Inferior parietal cortex (tissue), 1 donor: ENCODE results near the gene UNC5C.

Source experiments
- DNase-seq: peaks from one replicate; pipeline ENCODE4 v3.0.0-alpha.2; 2016; ENCODE audit errors: extremely low spot score

The UNC5C gene

DNA sequence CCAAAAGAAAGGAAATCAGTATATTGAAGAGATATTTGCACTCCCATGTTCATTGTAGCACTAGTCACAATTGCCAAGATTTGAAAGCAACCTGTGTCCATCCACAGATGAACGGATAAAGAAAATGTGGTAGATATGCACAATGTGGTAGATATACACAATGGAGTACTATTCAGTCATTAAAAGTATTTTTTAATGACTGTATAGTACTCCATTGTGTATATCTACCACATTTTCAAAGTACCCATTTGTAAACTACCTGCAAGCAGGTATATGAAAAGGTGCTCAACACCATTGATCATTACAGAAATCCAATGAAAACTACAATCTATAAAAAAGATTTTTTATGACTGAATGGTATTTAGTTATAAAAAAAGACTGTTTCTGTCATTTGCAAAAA is 200.4 kb downstream of the UNC5C start:
- DNase-seq, result no peak

DNA sequence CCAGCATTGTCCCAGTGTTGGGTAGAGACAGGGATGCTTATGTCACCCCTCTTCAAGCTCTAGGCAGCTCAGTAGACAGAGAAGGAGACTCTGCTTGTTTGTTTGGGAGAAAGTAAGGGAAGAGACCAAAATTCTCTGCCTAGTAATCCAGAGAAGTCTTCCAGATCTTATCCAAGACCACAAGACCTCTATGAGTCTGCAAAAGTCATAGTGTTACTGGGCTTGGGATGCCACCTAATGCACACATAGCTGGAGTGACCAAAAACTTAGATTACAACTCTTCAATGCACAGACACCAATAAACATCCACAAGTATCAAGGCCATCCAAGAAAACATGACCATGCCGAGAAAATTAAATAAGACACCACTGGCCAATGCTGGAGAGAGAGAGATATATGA is 205.5 kb downstream of the UNC5C start:
- no peak for DNase-seq

DNA sequence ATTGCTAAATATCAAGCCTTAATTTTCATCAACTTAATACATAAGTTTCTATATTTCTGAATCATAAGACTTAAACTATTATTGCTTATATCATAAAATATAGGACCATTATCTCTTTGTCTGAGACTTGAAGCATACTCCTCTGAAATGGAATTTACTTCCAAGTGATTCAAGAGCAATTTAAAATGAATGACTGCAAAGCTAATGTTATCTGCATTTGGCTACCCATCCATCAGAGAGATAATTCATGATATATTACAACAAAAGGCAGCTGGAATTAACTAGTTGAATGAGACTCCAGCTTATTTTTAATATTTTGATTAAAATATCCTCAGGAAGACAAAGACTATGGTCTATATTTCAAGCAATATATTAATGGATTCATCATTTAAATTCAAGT is 208.6 kb downstream of the UNC5C start:
- no peak for DNase-seq

DNA sequence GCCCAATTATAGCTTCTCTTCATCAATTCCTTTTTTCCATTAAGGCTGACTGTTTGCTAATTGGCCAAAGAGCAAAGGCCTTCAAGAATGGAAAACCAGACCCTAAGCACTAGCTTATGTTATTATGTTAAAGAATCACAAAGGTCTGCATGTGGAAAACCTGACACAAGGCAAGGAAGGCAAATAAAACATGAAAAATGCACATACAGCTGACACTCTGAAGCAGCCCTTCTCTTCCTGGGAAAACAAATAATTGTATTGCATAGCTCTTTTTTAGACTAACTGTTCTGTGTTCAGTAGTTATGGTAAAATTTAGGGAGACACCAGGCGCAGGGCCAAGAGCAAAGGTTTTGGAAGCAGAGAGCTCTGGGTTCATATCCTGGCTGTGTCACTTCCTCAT is 223.1 kb downstream of the UNC5C start:
- no peak for DNase-seq

DNA sequence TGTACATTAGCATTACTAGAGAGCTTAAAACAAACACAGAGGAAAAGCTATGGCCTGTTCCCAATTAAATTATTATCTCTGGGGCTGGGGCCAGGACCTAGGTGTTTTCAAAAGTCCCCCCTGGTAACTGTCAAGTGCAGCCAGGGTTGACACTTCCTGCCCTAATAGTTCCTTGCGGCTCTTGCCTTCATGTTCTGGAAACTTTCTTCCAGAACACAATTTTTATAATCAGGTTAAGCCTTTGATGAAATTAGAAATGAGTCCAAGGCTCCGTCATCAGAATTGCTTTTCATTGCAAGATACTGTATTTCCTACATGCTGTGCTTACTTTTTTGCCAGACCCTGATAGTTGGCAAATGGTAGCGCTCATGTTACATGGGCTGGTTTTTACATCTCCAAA is 229.6 kb downstream of the UNC5C start:
- DNase-seq, result no peak

DNA sequence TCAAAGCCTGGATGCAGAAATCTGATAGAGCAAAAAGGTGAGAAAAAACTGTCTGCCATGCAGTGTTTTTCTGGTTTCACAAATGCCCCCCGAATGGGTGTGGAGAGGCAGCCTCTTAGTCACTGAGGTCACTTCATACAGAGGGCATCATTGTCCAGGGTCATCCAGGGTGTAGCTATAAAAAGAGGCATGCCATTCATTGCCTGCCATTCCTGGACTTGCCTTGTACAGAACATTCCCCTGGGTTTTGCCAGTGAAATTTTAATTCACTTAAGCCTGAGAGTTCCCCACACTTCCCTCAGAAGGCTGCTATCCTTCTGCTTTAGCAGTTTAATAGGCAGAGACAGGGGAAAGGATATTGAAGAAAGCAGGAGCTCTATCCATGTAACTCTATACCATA is 230.3 kb downstream of the UNC5C start:
- DNase-seq, result no peak

DNA sequence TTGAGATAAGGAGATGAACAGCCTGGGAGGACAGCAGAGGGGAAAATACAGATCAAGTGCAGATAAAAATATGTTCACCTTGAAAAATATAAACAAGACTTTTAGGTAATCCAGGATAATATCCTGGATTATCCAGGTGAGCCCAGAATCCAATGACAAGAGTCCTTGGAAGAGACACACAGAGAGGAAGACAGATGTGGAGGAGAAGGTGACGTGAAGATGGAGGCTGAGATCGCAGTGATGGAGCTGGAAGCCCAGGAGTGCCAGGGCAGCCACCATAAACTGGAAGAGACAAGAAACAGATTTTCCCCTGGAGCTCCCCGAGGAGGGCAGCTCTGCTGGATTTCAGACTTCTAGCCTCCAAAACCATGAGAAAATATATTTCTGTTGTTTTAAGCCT is 230.7 kb downstream of the UNC5C start:
- DNase-seq, result no peak

DNA sequence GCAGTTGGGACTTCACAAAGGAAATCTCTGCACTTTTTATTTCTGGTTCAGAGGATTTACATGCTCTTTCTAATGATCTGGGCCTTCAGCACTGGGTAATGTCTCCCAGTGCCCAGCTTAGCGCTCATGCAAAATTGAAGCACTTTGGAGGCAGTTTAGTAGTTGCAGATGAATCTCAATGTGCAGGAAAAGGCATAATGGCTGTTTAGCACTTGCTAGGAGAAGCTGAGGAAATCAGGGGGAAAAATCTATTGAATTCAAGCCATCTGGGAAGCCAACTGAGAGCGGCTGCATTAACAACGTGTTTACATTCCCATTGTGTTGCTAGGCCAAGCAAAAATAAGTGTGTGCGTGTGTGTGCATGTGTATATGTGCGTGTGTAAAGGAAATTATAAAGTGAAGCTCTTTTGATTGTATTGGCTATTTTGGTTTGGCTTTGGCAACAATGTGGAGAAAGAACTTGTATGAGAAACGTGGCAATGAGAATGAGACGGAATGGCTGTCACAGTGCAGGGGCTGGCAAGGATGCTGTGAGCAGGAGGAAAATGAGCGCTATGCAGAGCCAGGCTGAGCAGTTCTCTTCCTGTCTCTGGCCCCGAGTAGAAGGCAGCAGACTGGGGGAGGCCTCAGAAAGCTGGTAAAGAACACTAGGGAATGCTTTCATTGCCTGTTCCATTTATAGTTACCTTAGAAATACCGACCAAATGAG is 231.5 kb downstream of the UNC5C start:
- DNase-seq, result peak; percentile 64

DNA sequence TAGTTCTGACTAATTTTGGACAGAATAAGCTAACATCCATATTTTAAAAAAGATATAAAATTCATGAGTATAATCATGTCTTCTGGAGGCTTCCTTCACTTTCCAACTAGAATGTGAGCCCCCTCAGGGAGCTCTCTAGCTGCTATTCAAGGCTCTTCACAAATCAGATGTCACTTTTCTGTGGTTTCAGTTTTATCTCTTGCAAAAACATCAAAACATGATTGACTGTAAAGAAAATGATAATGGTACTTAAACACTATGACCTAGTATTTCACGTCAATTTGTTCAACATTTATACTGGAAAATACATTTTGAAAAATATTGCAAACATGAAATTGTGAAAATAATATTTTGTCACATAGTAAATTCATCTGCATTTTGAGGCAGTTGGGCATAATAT is 234.2 kb downstream of the UNC5C start:
- no peak for DNase-seq

DNA sequence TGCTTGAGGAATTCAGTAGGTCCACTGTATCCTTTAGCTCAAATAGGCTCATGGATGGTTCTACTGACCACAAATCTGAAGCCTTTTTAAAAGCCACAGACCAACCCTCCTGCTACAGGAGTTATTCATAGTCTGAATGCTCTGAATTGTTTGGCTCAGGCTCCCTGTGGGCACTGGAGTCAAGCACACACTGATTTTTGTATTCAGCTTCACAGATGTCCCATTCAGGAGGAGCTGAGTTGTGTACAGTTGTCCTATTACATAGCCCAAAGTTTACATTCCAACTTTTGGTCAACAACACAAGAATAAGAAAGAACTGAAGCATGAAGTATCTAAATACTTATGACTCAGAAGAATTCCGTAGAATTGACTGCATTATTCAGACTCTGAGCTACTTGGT is 243.9 kb downstream of the UNC5C start:
- DNase-seq, result peak; percentile 60

DNA sequence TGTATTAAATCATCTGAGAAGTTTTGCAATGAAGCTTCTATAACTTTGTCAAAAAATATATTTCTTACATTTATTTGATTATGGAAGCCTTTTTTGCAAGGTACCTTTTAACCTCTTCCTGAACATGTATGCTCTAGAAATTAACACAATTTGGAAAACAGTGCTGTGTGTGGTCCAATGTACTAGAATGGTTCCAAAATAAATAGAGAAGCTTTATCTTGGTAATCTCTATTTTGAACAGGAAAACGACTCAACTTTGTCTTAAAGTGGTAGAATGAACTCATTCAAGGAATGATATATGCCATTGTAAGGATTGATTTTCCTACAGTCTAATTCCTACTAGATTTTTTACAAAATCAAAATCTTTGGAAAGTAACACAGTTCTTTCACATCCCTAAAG is 248.5 kb downstream of the UNC5C start:
- no peak for DNase-seq

DNA sequence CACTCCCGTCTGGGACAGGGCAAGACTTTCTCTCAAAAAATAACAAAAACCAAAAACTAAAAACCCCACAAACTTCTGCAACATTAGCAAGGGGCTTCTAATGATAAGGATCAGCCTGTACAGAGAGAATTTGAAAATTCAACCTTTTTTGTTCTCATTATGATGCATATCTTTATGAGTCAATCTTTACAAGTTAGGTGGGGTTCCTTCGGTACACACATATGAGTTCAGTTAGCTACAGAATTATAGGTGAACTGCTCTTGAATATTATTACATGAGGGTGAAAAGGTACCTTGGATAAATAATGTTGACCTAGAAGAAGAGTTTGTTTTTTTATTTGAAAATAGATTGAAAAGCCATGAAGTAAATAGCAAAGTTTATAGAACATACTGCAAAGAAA is 252.7 kb downstream of the UNC5C start:
- DNase-seq, result no peak

DNA sequence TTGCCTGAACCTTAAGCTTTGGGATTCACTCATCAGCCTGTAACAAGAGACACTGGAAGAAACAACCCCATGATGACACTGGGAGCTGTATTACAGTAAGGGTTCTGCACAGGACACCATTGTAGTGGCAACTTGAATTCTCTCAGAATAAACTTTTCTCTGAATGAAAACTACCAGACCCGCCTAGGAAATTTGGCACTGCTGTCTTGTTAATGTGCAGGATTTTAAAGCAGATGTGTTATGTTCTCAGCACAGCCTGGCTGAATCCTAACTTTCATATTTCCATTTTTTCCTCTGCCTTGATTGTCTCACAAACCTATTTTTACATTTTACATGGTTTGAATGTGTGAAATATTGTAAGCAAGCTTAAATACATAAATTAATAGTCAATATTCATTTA is 253.6 kb downstream of the UNC5C start:
- no peak for DNase-seq

DNA sequence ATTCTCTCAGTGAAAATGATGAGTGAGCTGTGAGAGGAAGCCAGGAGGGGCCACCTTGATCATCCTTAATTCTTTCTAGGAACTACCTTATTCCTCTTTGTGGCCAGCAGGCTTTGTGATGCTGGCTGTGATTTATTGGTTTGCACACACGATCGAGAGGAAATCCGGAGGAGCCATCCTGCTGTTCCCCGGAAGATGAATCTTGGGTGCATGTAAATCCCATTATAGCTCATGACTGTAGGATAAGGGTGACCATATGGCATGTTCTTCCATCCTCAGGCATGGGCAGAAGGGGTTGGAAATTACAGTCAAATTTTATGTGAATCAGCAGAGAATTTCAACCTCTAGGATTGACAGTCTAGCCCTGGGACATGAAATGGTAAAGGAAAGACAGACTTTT is 254.5 kb downstream of the UNC5C start:
- DNase-seq, result no peak

DNA sequence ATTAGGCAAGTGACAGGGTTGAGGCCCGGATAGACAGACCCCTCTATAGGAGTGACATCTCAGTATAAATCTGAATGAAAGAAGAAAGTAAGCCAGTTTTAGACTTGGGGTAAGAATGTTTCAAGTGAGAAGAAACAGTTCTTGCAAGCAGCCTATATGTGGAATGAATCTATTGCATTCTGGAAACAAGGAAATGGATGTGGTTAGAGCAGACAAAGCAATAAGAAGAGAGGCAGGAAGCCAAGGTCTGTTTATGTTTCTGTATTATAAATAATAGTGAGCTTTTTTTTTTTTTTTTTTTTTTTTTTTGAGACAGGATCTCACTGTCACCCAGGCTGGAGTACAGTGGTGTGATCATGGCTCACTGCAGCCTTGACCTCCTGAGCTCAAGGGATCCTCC is 255.8 kb downstream of the UNC5C start:
- DNase-seq, result no peak

DNA sequence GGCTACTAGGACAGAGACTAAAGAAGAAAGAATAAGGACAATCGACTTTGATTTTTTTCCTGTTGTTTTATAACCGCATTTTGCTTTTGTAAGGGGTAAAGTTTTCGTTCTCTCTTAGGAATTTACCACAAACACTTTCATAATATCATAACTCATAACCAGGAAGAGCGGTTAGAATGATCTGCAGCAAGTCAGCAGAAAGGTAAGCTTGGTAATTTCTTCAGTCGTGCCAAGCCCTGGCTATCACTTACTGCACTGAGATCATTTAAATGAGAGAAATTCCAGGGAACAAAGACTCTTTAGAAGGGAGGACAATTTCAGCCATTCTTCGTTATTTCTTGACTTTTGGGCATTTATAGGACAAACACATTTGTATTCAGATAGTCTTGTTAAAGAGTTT is 258.1 kb downstream of the UNC5C start:
- DNase-seq, result no peak

DNA sequence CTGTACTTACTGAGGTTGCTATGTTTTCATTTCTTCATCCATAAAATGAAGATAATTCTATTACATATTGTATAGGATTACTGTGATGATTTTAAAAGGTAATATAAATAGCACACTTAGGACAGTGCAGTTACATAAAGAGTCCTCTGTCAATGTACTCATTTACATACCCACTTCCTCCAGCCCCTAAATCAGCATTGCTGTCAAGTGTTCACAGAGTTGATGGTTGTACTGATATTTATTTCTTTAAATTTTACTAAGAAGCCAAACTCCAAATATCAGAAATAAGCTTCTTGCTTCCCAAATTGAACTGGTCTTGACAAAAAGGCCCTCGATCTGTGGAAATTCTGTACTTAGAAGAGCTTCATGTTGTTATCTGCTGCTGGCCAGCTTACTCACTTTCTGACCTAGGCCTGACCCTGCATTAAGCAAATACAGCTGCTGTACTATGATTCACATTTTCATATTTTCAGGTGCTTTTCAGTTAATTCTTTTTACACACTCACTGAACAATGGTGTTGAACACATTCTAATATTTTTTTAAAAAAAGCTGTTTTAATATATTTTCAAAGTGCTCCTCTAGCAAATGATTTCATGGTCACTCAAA is 259.6 kb downstream of the UNC5C start:
- no peak for DNase-seq

DNA sequence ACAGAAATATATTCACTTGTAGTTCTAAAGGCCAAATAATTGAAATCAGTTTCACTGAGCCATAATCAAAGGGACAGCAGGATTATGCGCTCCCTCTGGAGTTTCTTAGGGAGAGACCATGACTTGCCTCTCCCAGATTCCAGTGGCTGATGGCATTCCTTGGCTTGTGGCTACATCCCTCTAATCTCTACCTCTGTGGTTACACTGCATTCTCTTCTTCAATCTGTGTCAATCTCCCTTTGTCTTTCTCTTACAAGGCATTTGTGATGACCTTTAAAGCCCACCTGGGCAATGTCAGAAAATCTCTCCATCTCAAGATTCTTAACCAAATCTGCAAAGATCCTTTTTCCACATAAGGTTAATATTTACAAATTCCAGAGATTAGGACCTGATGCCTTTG is 260.2 kb downstream of the UNC5C start:
- no peak for DNase-seq

DNA sequence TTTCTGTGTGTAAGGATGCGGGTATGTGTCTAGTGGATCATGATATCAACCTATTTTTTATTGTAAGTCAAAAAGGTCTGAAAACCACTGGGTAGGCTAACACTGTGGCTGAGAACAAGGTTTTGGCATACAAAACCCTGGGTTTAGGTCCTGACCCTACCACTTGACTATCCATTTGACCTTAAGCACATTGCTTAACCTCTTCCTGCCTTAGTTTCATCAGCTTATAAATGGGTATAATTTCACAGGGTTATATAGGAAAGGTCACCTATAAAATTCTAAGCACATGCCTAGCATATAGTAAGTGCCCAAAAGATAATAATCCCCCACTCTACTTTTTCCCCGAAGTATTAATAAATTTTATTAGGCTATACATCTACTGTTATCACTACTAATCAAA is 263.0 kb downstream of the UNC5C start:
- DNase-seq, result no peak

DNA sequence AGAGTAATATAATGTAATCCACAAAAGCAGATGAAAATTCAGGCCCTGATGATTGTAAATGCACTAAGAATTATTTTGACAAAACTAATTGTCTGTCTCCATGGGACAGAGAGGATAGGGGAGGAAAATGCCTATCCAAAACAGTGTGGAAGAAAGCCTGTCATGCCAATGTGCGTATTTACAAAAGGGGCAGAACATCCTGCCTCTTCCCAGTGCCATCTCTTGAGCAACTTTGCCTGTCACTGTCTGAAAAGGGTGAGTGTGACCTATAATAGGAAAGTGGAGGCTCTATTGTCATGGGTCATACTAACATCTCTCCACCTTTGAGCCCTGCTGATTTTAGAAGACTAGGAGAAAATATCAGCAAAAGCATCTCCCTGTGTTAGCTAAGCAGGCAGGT is 264.1 kb downstream of the UNC5C start:
- DNase-seq, result no peak

DNA sequence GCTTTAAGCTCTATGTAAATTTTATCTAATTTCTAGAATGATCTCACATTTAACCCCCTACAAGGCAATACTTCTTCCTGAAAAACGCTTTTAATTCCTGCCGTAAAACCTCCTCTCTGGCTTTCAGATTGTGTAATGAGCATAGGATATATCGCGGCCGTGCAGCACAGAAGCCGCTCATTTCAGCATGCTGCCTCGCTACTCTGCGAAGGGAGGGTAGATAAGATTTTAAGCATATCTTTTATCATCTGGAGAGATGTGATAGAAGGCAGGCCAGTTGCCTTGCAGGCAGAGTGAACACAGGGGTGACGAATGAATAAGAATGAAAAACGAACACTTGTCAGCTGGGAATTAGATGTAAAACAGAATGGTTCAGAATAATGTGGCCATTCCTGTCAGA is 265.5 kb downstream of the UNC5C start:
- no peak for DNase-seq

DNA sequence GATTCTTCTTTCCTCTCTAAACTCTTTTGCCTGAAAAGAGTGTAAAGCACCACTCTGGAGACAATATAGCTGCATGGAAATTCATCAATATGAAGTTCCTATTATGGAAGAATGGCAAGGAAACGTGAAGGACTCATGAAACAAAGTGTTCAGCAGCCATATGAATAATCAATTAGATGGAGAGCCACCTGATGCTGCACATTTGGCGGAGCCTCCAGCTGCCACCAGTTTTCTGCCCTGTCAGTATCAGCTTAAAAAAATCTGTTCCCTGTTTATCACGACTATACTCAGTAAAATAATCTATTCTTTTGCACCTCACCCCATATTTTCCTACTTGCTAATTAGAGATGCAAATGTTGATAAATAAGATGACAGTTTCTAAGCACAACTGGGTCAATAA is 276.0 kb downstream of the UNC5C start:
- DNase-seq, result no peak

DNA sequence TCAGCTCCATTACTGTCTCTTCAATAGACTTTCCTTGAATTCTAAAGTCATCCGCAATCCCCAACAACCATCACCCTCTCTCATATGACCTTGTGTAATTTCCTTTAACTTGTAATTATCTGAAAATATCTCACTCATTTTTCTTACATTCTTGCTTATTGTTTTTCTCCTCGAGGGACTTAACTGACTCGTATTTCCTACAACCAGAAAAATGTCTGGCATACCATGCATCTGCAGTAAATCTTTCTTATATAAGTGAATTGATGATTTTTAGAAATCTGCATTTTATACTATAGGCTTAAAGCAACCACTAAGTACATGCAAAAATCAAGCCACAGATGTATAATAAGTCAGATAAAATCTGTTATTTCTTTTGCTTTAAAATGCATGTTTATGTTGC is 276.7 kb downstream of the UNC5C start:
- no peak for DNase-seq
